HepG2 (cell line): ENCODE results near the gene MTUS2. TPM values are rescaled to one million over a fixed set of nuclear protein-coding genes. Genes with fewer than 3 reads are reported as not detected.

Experiments
- ATAC-seq: fragments of 200-7000 bp; cut with Tn5 transposase; 3 replicates; pipeline ENCODE4 v1.9.1; 2020; ENCODE audit warnings: mild to moderate bottlenecking, moderate library complexity
- BruUV-seq: library from RNA; stranded (reverse); fragments of 400-500 nt; replicated peaks from 2 replicates; lab custom pipeline; 2021; lab: Mats Ljungman, UMichigan
- CTCF ChIA-PET: fragments of 300-600 bp; formaldehyde crosslinking; extraction: SDS; loops from one replicate; lab custom pipeline; 2021; ENCODE audit warnings: low total read pairs, inconsistent platforms, low intra/inter-chr PET ratio; lab: Yijun Ruan, JAX
- POLR2A ChIA-PET: fragments of 350-600 bp; sonication (Branson Sonifier 250); formaldehyde crosslinking; loops from one replicate; lab custom pipeline; 2020; ENCODE audit warnings: antibody characterized with exemption, inconsistent platforms; lab: Yijun Ruan, JAX
- DNase-seq: peaks from one replicate; pipeline ENCODE4 v3.0.0-alpha.2; 2015; ENCODE audit warnings: low spot score
- FAIRE-seq: peaks from 3 replicates; lab custom pipeline; 2011; peaks lifted over from hg19 to GRCh38; lab: Jason Lieb, UNC
- H2AFZ ChIP-seq: one replicate; pipeline ENCODE4 v1.6.1; 2011; ENCODE audit warnings: low read length, inconsistent platforms
- H3K27ac ChIP-seq: fragments of 300-600 bp; 3 replicates; pipeline ENCODE4 v1.8.0; 2011; ENCODE audit warnings: mixed run types, mild to moderate bottlenecking, mixed read lengths, low read length, inconsistent platforms; ENCODE audit not compliant: insufficient read depth; ENCODE audit errors: extremely low read length
- H3K27me3 ChIP-seq, 2 experiments: fragments of 200-600 bp in 1 of 2; 2 replicates in 1 of 2; 3 replicates in 1 of 2; pipeline versions ENCODE4 v1.6.0 to v1.8.0; 2011; ENCODE audit warnings: low read length in 2 of 2, mild to moderate bottlenecking in 2 of 2, moderate library complexity in 2 of 2, inconsistent platforms in 1 of 2; ENCODE audit not compliant: insufficient read depth in 2 of 2, control insufficient read depth in 1 of 2
- H3K36me3 ChIP-seq, 2 experiments: fragments of 200-600 bp in 1 of 2; replicated peaks in 1 of 2; 2 replicates in 1 of 2; 3 replicates in 1 of 2; pipeline versions ENCODE4 v1.5.1 to v1.8.0; 2011; ENCODE audit warnings: low read length in 2 of 2, inconsistent platforms in 1 of 2; ENCODE audit not compliant: insufficient read depth in 2 of 2, control insufficient read depth in 1 of 2
- H3K4me1 ChIP-seq: 2 replicates; pipeline ENCODE4 v1.5.1; 2012; ENCODE audit warnings: low read length, inconsistent platforms; ENCODE audit not compliant: insufficient read depth
- H3K4me2 ChIP-seq: 2 replicates; pipeline ENCODE4 v1.6.0; 2011; ENCODE audit warnings: low read depth, low read length, inconsistent platforms
- H3K4me3 ChIP-seq, 3 experiments: fragments of 200-600 bp in 1 of 3; sonication (generic), shearing (Covaris generic) in 1 of 3; replicated peaks in 1 of 3; 2 replicates each; pipeline ENCODE4 v1.5.1; 2011 to 2016; ENCODE audit warnings: low read length in 3 of 3, inconsistent platforms in 2 of 3, low read depth in 2 of 3, mild to moderate bottlenecking in 2 of 3, control low read depth in 1 of 3, mixed read lengths in 1 of 3; ENCODE audit not compliant: insufficient read depth in 1 of 3
- H3K79me2 ChIP-seq: one replicate; pipeline ENCODE4 v1.6.1; 2011; ENCODE audit warnings: low read length, inconsistent platforms; ENCODE audit not compliant: insufficient read depth
- H3K9ac ChIP-seq: 2 replicates; pipeline ENCODE4 v1.6.0; 2011; ENCODE audit warnings: mild to moderate bottlenecking, low read depth, low read length, inconsistent platforms; ENCODE audit not compliant: insufficient read depth
- H3K9me3 ChIP-seq: 2 replicates; pipeline ENCODE4 v1.5.1; 2012; ENCODE audit warnings: mild to moderate bottlenecking, low read length
- H4K20me1 ChIP-seq: 2 replicates; pipeline ENCODE4 v1.6.0; 2011; ENCODE audit warnings: inconsistent platforms, mild to moderate bottlenecking, low read length, moderate library complexity; ENCODE audit not compliant: insufficient read depth
- DMAP1 ChIP-seq: IDR thresholded peaks from 2 replicates; pipeline ENCODE4 v1.6.1; 2016
- RBM22 ChIP-seq: fragments of 200-400 bp; formaldehyde crosslinking; optimal IDR thresholded peaks from 2 replicates; pipeline ENCODE3; 2017; ENCODE audit warnings: mild to moderate bottlenecking, low read length, moderate library complexity
- SPEN ChIP-seq: sonication (generic); formaldehyde crosslinking; IDR thresholded peaks from 2 replicates; pipeline ENCODE4 v1.5.1; 2020; ENCODE audit warnings: low read depth, mild to moderate bottlenecking, missing genetic modification reagents
- STAT5B ChIP-seq: sonication (generic); formaldehyde crosslinking; IDR thresholded peaks from 2 replicates; pipeline ENCODE4 v1.4.0; 2020; ENCODE audit warnings: missing genetic modification reagents
- ZNF234 ChIP-seq: sonication (generic); formaldehyde crosslinking; conservative IDR thresholded peaks from 2 replicates; pipeline ENCODE4 v1.5.1; 2020; ENCODE audit warnings: mild to moderate bottlenecking, missing genetic modification reagents
- ZNF263 ChIP-seq: sonication (generic); formaldehyde crosslinking; IDR thresholded peaks from 2 replicates; pipeline ENCODE4 v1.4.0; 2020; ENCODE audit warnings: missing genetic modification reagents
- ZNF30 ChIP-seq: sonication (generic); formaldehyde crosslinking; IDR thresholded peaks from 2 replicates; pipeline ENCODE4 v1.5.0; 2020; ENCODE audit warnings: mild to moderate bottlenecking, missing genetic modification reagents
- ZNF317 ChIP-seq: sonication (generic); formaldehyde crosslinking; IDR thresholded peaks from 2 replicates; pipeline ENCODE4 v1.5.0; 2020; ENCODE audit warnings: mild to moderate bottlenecking, missing genetic modification reagents
- ZNF883 ChIP-seq: sonication (generic); formaldehyde crosslinking; IDR thresholded peaks from 2 replicates; pipeline ENCODE4 v1.5.1; 2020; ENCODE audit warnings: mild to moderate bottlenecking, missing genetic modification reagents; ENCODE audit errors: not compliant biosample characterization
- WGBS: methylation state at CpG from one replicate; pipeline ENCODE4 v1.1.6; 2017; ENCODE audit warnings: low lambda C conversion rate; 5-methylcytosine and 5-hydroxymethylcytosine counted together
- in situ Hi-C: cut with HindIII; loops from 2 replicates; pipeline ENCODE4 v1.10.0; 2017; ENCODE audit warnings: low pct_unique_long_range_greater_than_20kb; ENCODE audit not compliant: extremely low pct_ligation_motif_present
- intact Hi-C: fragments of 100-400 bp; cut with micrococcal nuclease; formaldehyde crosslinking; loops from one replicate; pipeline ENCODE4 v1.10.0; 2022; ENCODE audit not compliant: unreplicated experiment
- polyA plus RNA-seq, 8 experiments: library from polyadenylated mRNA; depleted of rRNA in 3 of 8; stranded (reverse) in 7 of 8; unstranded in 1 of 8; fragments of >200 nt; fragmentation: Illumina TruSeq in 4 of 8; extraction: Trizol in 4 of 8; gene quantifications; 2 replicates each; pipeline versions ENCODE4 v1.2.1 to v1.2.3, GENCODE V29; 2011 to 2016; ENCODE audit warnings: low read depth in 4 of 8, missing spikeins in 1 of 8, mixed read lengths in 1 of 8; ENCODE audit not compliant: insufficient read depth in 1 of 8
- total RNA-seq, 5 experiments: library from RNA; depleted of rRNA; stranded (reverse); fragments of >200 nt; fragmentation: Illumina TruSeq; extraction: Trizol; gene quantifications; 2 replicates each; pipeline ENCODE4 v1.2.3, GENCODE V29; 2016; ENCODE audit warnings: low read depth in 1 of 5
- TF ChIP-seq, protein P1 (sequence below): sonication (generic); formaldehyde crosslinking; IDR thresholded peaks from 2 replicates; pipeline ENCODE4 v1.8.1; 2023; ENCODE audit warnings: mild to moderate bottlenecking, moderate library complexity, missing genetic modification reagents

MTUS2 gene
- total and polyA plus RNA-seq, 2 of the 13 experiments (the other 11 are each of a cell fraction or from before 2014, with no cell fraction given) = not detected

DNA sequence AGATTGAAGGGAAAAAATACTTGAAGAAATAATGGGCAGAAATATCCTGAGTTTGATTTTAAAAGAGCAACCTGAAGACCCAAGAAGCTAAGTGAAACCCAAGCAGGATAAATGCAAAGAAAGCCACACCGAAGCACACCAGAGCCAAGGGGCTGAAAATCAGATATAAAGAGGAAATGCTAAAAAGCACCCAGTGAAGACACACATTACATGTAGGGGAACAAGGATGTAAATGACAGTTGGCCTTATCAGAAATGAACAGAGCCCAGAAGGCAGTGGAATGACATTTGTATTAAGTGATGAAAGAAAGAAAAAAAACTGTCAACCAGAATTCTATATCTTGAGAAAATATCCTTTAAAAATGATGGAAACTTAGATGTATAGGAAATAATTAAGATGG is 636.3 kb downstream of the MTUS2 start (continued):
- no peak for TF ChIP-seq SPEN (CRISPR knock-in tag)
- no peak for TF ChIP-seq ZNF317 (CRISPR knock-in tag)
- TF ChIP-seq STAT5B (CRISPR knock-in tag) = no peak

DNA sequence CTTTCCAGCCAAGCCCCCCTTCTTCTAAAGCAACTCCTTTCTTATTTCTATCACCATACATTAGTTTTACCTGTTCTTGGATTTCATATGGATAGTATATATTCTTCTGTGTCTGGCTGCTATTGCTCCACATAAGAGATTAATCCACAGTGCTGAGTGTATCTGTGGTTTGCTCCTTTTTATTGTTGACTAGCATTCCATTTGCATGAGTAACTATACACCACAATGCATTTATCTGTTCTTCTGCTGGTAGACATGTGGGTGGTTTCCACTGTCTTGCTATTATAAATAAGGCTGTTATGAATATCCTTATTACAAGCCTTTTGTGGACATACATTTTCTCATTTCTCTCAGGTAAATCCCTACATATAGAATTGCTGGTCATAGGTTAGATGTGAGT is 637.2 kb downstream of the MTUS2 start:
- CTCF ChIA-PET = no interaction called here
- in situ Hi-C loops = no loop called here
- H3K27ac ChIP-seq = no peak overlapping the region
- H3K27me3 ChIP-seq = no peaks in the 10 kb centered on the region
- ATAC-seq (no peak), DNase-seq (no peak), FAIRE-seq (no peak)
- H2AFZ ChIP-seq = no peak overlapping the region
- no peak overlapping the region for H3K9ac ChIP-seq
- H3K4me1 ChIP-seq = no peaks in the 10 kb centered on the region
- no peaks in the 10 kb centered on the region for H3K79me2 ChIP-seq
- H4K20me1 ChIP-seq = no peaks in the 10 kb centered on the region
- no peaks in the 10 kb centered on the region for H3K36me3 ChIP-seq
- no TSS peak for BruUV-seq
- H3K4me3 ChIP-seq = no peak overlapping the region
- no peaks in the 10 kb centered on the region for H3K9me3 ChIP-seq
- intact Hi-C loops = no loop called here
- TF ChIP-seq ZNF234 (CRISPR knock-in tag) (no peak), ZNF30 (CRISPR knock-in tag) (no peak)
- TF ChIP-seq, all 625 proteins: peak for 0
- no peak overlapping the region for H3K4me2 ChIP-seq
- POLR2A ChIA-PET = no interaction called here

DNA sequence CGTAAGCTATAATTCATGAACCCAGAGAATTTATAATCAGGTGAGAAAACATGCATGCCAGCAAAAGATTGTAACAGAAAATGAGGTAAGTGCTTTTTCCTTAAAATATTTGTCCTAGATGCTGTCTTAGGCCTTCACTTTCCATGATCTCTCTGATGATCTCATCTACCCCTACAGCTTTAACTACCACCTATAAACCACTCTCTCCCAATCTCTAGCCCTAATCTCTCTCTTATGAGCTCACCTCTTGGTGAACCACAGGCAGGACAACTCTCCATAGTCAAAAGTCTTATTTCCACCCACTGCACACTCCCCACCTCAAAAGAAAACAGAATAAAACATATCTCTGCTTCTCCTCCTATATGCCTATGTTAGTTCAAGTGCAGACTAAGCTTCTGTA is 638.3 kb downstream of the MTUS2 start:
- Histone ChIP-seq H3K36me3 (no peaks in the 10 kb centered on the region), H3K27me3 (no peaks in the 10 kb centered on the region), H4K20me1 (no peaks in the 10 kb centered on the region), H3K4me2 (no peak overlapping the region), H3K27ac (no peak overlapping the region), H3K79me2 (no peaks in the 10 kb centered on the region), H3K9ac (no peak overlapping the region), H3K9me3 (no peaks in the 10 kb centered on the region), H2AFZ (no peak overlapping the region), H3K4me1 (no peaks in the 10 kb centered on the region), H3K4me3 (no peak overlapping the region)
- ATAC-seq = no peak
- intact Hi-C loops = no loop called here
- CTCF ChIA-PET = no interaction called here
- no peak for DNase-seq
- POLR2A ChIA-PET = no interaction called here
- 13% methylated on average over 1 of the region's 1 CpG for WGBS
- TF ChIP-seq ZNF263 = no peak
- TF ChIP-seq, protein P1, sequence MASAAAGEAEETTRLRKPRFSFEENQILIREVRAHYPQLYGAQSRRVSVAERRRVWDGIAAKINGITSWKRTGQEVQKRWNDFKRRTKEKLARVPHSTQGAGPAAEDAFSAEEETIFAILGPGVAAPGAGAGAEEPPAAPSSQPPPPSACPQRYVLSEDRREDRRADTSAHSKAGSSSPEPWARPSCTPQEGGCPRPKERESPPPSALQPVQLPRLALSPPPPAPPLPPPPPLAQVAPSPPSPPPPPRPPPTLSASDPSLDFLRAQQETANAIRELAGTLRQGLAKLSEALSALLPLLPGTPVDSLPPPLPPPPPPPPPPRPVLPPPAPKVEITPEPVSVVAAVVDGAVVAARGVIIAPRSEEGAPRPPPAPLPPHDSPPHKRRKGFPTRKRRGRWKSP (CRISPR knock-in tag) = no peak
- TF ChIP-seq ZNF883 (CRISPR knock-in tag) = no peak
- TF ChIP-seq RBM22 = no peak
- TF ChIP-seq DMAP1 (CRISPR knock-in tag) = no peak
- FAIRE-seq = no peak
- no TSS peak for BruUV-seq
- in situ Hi-C loops = no loop called here
